ENCODE measurements around the gene BICRA.
"Not testable (repeated sequence)": the region's sequence is repeated elsewhere in the genome, so short reads cannot be mapped to it uniquely, and the experiment has no call there.

BICRA gene

GRCh38 chr19:47663911-47664771 lies 55.2 kb downstream of the BICRA start:
- no peak for DNase-seq (ENCODE audit: low spot score)

- DNase-seq (ENCODE audit: low spot score), result not testable (repeated sequence)
These were observed 59.6 kb downstream of the BICRA start for GRCh38 chr19:47668556-47668955.

- no peak for DNase-seq (ENCODE audit: low spot score)
These were observed 61.8 kb downstream of the BICRA start for GRCh38 chr19:47670736-47671135.

GRCh38 chr19:47671499-47671898 lies 62.6 kb downstream of the BICRA start:
- DNase-seq (ENCODE audit: low spot score), result no peak

GRCh38 chr19:47673426-47673825 lies 64.5 kb downstream of the BICRA start:
- DNase-seq (ENCODE audit: low spot score), result no peak

- DNase-seq (ENCODE audit: low spot score), result no peak
These were observed 65.6 kb downstream of the BICRA start for GRCh38 chr19:47674548-47674947.

GRCh38 chr19:47675271-47675670 lies 66.3 kb downstream of the BICRA start:
- DNase-seq (ENCODE audit: low spot score), result no peak

GRCh38 chr19:47675859-47676258 lies 66.9 kb downstream of the BICRA start:
- DNase-seq (ENCODE audit: low spot score), result no peak

GRCh38 chr19:47676811-47677210 lies 67.9 kb downstream of the BICRA start:
- no peak for DNase-seq (ENCODE audit: low spot score)

- no peak for DNase-seq (ENCODE audit: low spot score)
These were observed 70.4 kb downstream of the BICRA start for GRCh38 chr19:47679251-47679900.

GRCh38 chr19:47679922-47680857 lies 71.3 kb downstream of the BICRA start:
- no peak for DNase-seq (ENCODE audit: low spot score)

- DNase-seq (ENCODE audit: low spot score), result no peak
These were observed 72.0 kb downstream of the BICRA start for GRCh38 chr19:47680858-47681332.

GRCh38 chr19:47681388-47681787 lies 72.5 kb downstream of the BICRA start:
- no peak for DNase-seq (ENCODE audit: low spot score)

- no peak for DNase-seq (ENCODE audit: low spot score)
These were observed 73.0 kb downstream of the BICRA start for GRCh38 chr19:47681936-47682335.

GRCh38 chr19:47682939-47683338 lies 74.0 kb downstream of the BICRA start:
- no peak for DNase-seq (ENCODE audit: low spot score)

GRCh38 chr19:47686679-47687450 lies 77.9 kb downstream of the BICRA start:
- no peak for DNase-seq (ENCODE audit: low spot score)

- DNase-seq (ENCODE audit: low spot score), result no peak
These were observed 79.0 kb downstream of the BICRA start for GRCh38 chr19:47687906-47688305.

- DNase-seq (ENCODE audit: low spot score), result no peak
These were observed 82.2 kb downstream of the BICRA start for GRCh38 chr19:47691090-47691489.

GRCh38 chr19:47691782-47692181 lies 82.8 kb downstream of the BICRA start:
- no peak for DNase-seq (ENCODE audit: low spot score)

GRCh38 chr19:47693489-47693888 lies 84.6 kb downstream of the BICRA start:
- no peak for DNase-seq (ENCODE audit: low spot score)

- DNase-seq (ENCODE audit: low spot score), result no peak
These were observed 85.0 kb downstream of the BICRA start for GRCh38 chr19:47693903-47694302.
